ENCODE data around the gene GCNT1. TPM values are rescaled to one million over a fixed set of nuclear protein-coding genes. Genes with fewer than 3 reads are reported as not detected.

The GCNT1 gene
- total and polyA plus RNA-seq, 10 donors, result 2.5 to 54.5 (median 26.4) TPM

- H3K4me3 ChIP-seq, result no peak overlapping the region
- no peak overlapping the region for H3K27ac ChIP-seq
- no peaks in the 10 kb centered on the region for H3K27me3 ChIP-seq (replicated peaks in 1 of 7)
- no peak for DNase-seq
- peaks cover 0 to 39% (median 9%) of the 10 kb centered on the region in 6 donors for H3K36me3 ChIP-seq
- TF ChIP-seq CTCF (IDR thresholded peaks at IDR 0.05 in 8 of 11, conservative IDR thresholded peaks at IDR 0.05 in 3 of 11) (no peak), POLR2AphosphoS5 (IDR thresholded peaks at IDR 0.05) (no peak), POLR2A (IDR thresholded peaks at IDR 0.05) (no peak)
- H3K4me1 ChIP-seq, result peaks cover 0 to 4% (median 0%) of the 10 kb centered on the region in 6 donors
- intact Hi-C loops (cut with DNase I; ENCODE audit: low total_unique reads), result no loop called here
- H3K9me3 ChIP-seq, result peaks cover 0 to 4% (median 0%) of the 10 kb centered on the region in 8 donors
- WGBS, 5 donors, result 87 to 98% (median 95%) methylated on average over 1 of the region's 1 CpG
Measured at GRCh38 chr9:76500061-76500460, 41.1 kb downstream of the GCNT1 start.

- peaks cover 0 to 39% (median 9%) of the 10 kb centered on the region in 6 donors for H3K36me3 ChIP-seq
- H3K9me3 ChIP-seq, result no peaks in the 10 kb centered on the region
- H3K27ac ChIP-seq, result no peak overlapping the region
- intact Hi-C loops (cut with DNase I; ENCODE audit: low total_unique reads), result no loop called here
- no peak overlapping the region for H3K4me3 ChIP-seq
- no peak for DNase-seq
- H3K27me3 ChIP-seq (replicated peaks in 1 of 7), result no peaks in the 10 kb centered on the region
- peaks cover 0 to 4% (median 0%) of the 10 kb centered on the region in 6 donors for H3K4me1 ChIP-seq
- WGBS, 5 donors, result 65 to 85% (median 77%) methylated on average over 6 of the region's 6 CpGs
- no peak for TF ChIP-seq CTCF (IDR thresholded peaks at IDR 0.05 in 8 of 11, conservative IDR thresholded peaks at IDR 0.05 in 3 of 11)
- no peak for TF ChIP-seq POLR2A (IDR thresholded peaks at IDR 0.05)
- no peak for TF ChIP-seq POLR2AphosphoS5 (IDR thresholded peaks at IDR 0.05)
Measured at GRCh38 chr9:76502746-76503145, 43.8 kb downstream of the GCNT1 start.

GRCh38 chr9:76510041-76510440, 51.1 kb downstream of the GCNT1 start:
- 76 to 95% (median 87%) methylated on average over 1 of the region's 1 CpG for WGBS, 5 donors
- intact Hi-C loops (cut with DNase I; ENCODE audit: low total_unique reads), result no loop called here
- no peaks in the 10 kb centered on the region for H3K4me1 ChIP-seq
- H3K36me3 ChIP-seq, result no peaks in the 10 kb centered on the region
- peaks cover 0 to 4% (median 0%) of the 10 kb centered on the region in 8 donors for H3K9me3 ChIP-seq
- H3K27ac ChIP-seq, result no peak overlapping the region
- no peak for DNase-seq
- TF ChIP-seq POLR2A (IDR thresholded peaks at IDR 0.05), result no peak
- no peak for TF ChIP-seq POLR2AphosphoS5 (IDR thresholded peaks at IDR 0.05)
- no peak for TF ChIP-seq CTCF (IDR thresholded peaks at IDR 0.05 in 8 of 11, conservative IDR thresholded peaks at IDR 0.05 in 3 of 11)
- no peaks in the 10 kb centered on the region for H3K27me3 ChIP-seq (replicated peaks in 1 of 7)
- no peak overlapping the region for H3K4me3 ChIP-seq

GRCh38 chr9:76510446-76510845, 51.5 kb downstream of the GCNT1 start:
- Histone ChIP-seq H3K27ac (no peak overlapping the region), H3K4me1 (no peaks in the 10 kb centered on the region), H3K27me3 (replicated peaks in 1 of 7) (no peaks in the 10 kb centered on the region), H3K9me3 (peaks cover 0 to 4% (median 0%) of the 10 kb centered on the region in 8 donors), H3K36me3 (no peaks in the 10 kb centered on the region), H3K4me3 (no peak overlapping the region)
- WGBS, 5 donors, result 88 to 95% (median 91%) methylated on average over 2 of the region's 2 CpGs
- no peak for DNase-seq
- intact Hi-C loops (cut with DNase I; ENCODE audit: low total_unique reads), result no loop called here
- TF ChIP-seq POLR2AphosphoS5 (IDR thresholded peaks at IDR 0.05) (no peak), POLR2A (IDR thresholded peaks at IDR 0.05) (no peak), CTCF (IDR thresholded peaks at IDR 0.05 in 8 of 11, conservative IDR thresholded peaks at IDR 0.05 in 3 of 11) (no peak)

Data from spleen (tissue), 11 donors.